GM21737 (cell line): ENCODE results near the gene PSMB9.

Experiments
- ATAC-seq: cut with Tn5 transposase; IDR thresholded peaks from one replicate; pipeline ENCODE4 v1.9.1; 2021; ENCODE audit warnings: mild to moderate bottlenecking, moderate library complexity; ENCODE audit not compliant: unreplicated experiment

The PSMB9 gene

GRCh38 chr6:32838114-32838958 is 15.7 kb upstream of the PSMB9 start, which contains the start of gene TAP2:
TSS of gene TAP2 (minus strand) at chr6:32838739. CDS start at chr6:32838233, 506 bp downstream.
- peak; percentile 69 for ATAC-seq

GRCh38 chr6:32839356-32839755 is 14.6 kb upstream of the PSMB9 start:
- ATAC-seq: no peak

- no peak for ATAC-seq
Measured at GRCh38 chr6:32840604-32841246, 13.3 kb upstream of the PSMB9 start.

GRCh38 chr6:32842021-32842650 is 11.9 kb upstream of the PSMB9 start:
- ATAC-seq: no peak

- no peak for ATAC-seq
Measured at GRCh38 chr6:32842690-32843089, 11.3 kb upstream of the PSMB9 start.

- no peak for ATAC-seq
Measured at GRCh38 chr6:32843331-32843978, 10.5 kb upstream of the PSMB9 start.

GRCh38 chr6:32843979-32844838 is 9.8 kb upstream of the PSMB9 start, which contains the start of gene PSMB8:
TSS of gene PSMB8 (minus strand) at chr6:32844047. CDS start at chr6:32843996, 51 bp downstream.
- ATAC-seq: peak; percentile 71

GRCh38 chr6:32844839-32845383 is 9.1 kb upstream of the PSMB9 start:
- no peak for ATAC-seq

GRCh38 chr6:32845384-32845884 is 8.6 kb upstream of the PSMB9 start:
- no peak for ATAC-seq

GRCh38 chr6:32847004-32847403 is 7.0 kb upstream of the PSMB9 start:
- ATAC-seq: no peak

GRCh38 chr6:32847795-32848194 is 6.2 kb upstream of the PSMB9 start:
- no peak for ATAC-seq

- no peak for ATAC-seq
Measured at GRCh38 chr6:32849126-32849525, 4.9 kb upstream of the PSMB9 start.

GRCh38 chr6:32851025-32851424 is 3.0 kb upstream of the PSMB9 start:
- no peak for ATAC-seq

GRCh38 chr6:32852018-32852843 is 1.8 kb upstream of the PSMB9 start:
- ATAC-seq: no peak

- peak; percentile 10 for ATAC-seq
Measured at GRCh38 chr6:32852844-32853540, 1.0 kb upstream of the PSMB9 start.

GRCh38 chr6:32854376-32855178 is 585 bp downstream of the PSMB9 start:
- peak; percentile 19 for ATAC-seq

- no peak for ATAC-seq
Measured at GRCh38 chr6:32855467-32856174, 1.6 kb downstream of the PSMB9 start.
